Mucosa of rectum (tissue), 2 donors: Measurements from ENCODE around the gene OVCH1.
"Not testable (repeated sequence)": the region's sequence is repeated elsewhere in the genome, so short reads cannot be mapped to it uniquely, and the experiment has no call there.

Source experiments
- H3K27ac ChIP-seq, 2 donors: one replicate each; pipeline ENCODE4 v1.7.0; 2013; ENCODE audit warnings: inconsistent platforms in 2 of 2, low read depth in 2 of 2, low read length in 2 of 2
- H3K27me3 ChIP-seq, 2 donors: one replicate each; pipeline ENCODE4 v1.7.0; 2013; ENCODE audit warnings: low read length in 2 of 2; ENCODE audit not compliant: control insufficient read depth in 2 of 2, insufficient read depth in 2 of 2
- H3K36me3 ChIP-seq, 2 donors: one replicate each; pipeline ENCODE4 v1.7.0; 2013; ENCODE audit warnings: low read length in 2 of 2; ENCODE audit not compliant: control insufficient read depth in 2 of 2, insufficient read depth in 2 of 2
- H3K4me1 ChIP-seq, 2 donors: one replicate each; pipeline ENCODE4 v1.7.0; 2013; ENCODE audit warnings: low read length in 2 of 2, mild to moderate bottlenecking in 1 of 2; ENCODE audit not compliant: control insufficient read depth in 2 of 2, insufficient read depth in 2 of 2
- H3K4me3 ChIP-seq, 2 donors: one replicate each; pipeline ENCODE4 v1.7.0; 2013; ENCODE audit warnings: low read length in 2 of 2
- H3K9ac ChIP-seq, 2 donors: one replicate each; pipeline ENCODE4 v1.7.0; 2013; ENCODE audit warnings: low read length in 2 of 2, low read depth in 1 of 2, mild to moderate bottlenecking in 1 of 2
- H3K9me3 ChIP-seq, 2 donors: one replicate each; pipeline ENCODE4 v1.7.0; 2013; ENCODE audit warnings: low read length in 2 of 2; ENCODE audit not compliant: control insufficient read depth in 2 of 2
- donor health status: healthy.
- donor health status: Normal muscosa, but diverticular disease.

The OVCH1 gene

GRCh38 chr12:29389295-29389919 is 108.1 kb downstream of the OVCH1 start:
- no peak overlapping the region for H3K9ac ChIP-seq
- H3K4me1 ChIP-seq, result no peaks in the 10 kb centered on the region
- no peaks in the 10 kb centered on the region for H3K36me3 ChIP-seq
- H3K4me3 ChIP-seq, result no peak overlapping the region
- no peaks in the 10 kb centered on the region for H3K27me3 ChIP-seq
- H3K9me3 ChIP-seq, result no peaks in the 10 kb centered on the region
- H3K27ac ChIP-seq, result no peak overlapping the region

DNA sequence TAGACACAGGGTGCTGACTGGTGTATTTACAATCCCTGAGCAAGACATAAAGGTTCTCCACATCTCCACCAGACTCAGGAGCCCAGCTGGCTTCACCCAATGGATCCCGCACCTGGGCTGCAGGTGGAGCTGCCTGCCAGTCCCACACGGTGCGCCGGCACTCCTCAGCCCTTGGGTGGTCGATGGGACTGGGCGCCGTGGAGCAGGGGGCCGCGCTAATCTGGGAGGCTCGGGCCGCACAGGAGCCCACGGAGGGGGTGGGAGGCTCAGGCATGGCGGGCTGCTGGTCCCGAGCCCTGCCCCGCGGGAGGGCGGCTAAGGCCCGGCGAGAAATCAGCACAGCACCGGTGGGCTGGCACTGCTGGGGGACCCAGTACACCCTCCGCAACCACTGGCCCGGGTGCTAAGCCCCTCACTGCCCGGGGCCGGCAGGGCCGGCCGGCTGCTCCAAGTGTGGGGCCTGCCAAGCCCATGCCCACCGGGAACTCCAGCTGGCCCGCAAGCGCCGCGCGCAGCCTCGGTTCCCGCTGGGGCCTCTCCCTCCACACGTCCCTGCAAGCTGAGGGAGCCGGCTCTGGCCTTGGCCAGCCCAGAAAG is 111.3 kb downstream of the OVCH1 start:
- H3K4me1 ChIP-seq, H3K27me3 ChIP-seq, H3K9me3 ChIP-seq, H3K9ac ChIP-seq, H3K36me3 ChIP-seq, H3K4me3 ChIP-seq, H3K27ac ChIP-seq: not testable (repeated sequence)

- not testable (repeated sequence) for H3K4me3 ChIP-seq, H3K27ac ChIP-seq, H3K4me1 ChIP-seq, H3K9me3 ChIP-seq, H3K36me3 ChIP-seq, H3K9ac ChIP-seq, H3K27me3 ChIP-seq
These were observed 112.3 kb downstream of the OVCH1 start for GRCh38 chr12:29385194-29385593.

DNA sequence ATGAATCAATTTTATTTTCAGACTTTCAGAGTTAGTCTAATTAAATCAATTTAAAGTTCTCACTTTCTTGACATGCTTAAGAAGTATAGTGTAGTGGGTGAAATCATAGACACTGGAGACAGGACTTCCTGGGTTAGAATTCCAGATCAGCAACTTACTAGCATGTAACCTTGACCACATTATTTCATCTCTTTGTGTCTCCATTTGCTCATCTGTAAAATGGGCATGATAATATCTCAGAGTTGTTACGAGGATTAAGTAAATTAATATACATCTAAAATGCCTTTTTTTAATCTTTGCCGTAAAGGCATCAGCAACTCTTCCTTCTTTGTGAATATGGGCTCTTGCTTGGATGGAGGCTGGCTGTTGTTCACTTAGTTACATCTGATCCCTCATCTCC is 115.2 kb downstream of the OVCH1 start:
- no peaks in the 10 kb centered on the region for H3K9me3 ChIP-seq
- H3K4me3 ChIP-seq, result no peak overlapping the region

GRCh38 chr12:29380536-29381523 is 116.7 kb downstream of the OVCH1 start, which contains the start of gene ERGIC2:
Gene ERGIC2 (minus strand): TSS chr12:29381172. CDS start chr12:29371633, 9,539 bp downstream.
- Histone ChIP-seq H3K4me1 (peaks cover 10% of the 10 kb centered on the region in 2 donors), H3K27ac (peak within 1 kb of the TSS; percentile 91 to 93), H3K9ac (peak within 1 kb of the TSS; percentile 96 to 100), H3K27me3 (no peaks in the 10 kb centered on the region), H3K9me3 (no peaks in the 10 kb centered on the region), H3K4me3 (peak within 1 kb of the TSS; percentile 87 to 100), H3K36me3 (peaks cover 3 to 4% of the 10 kb centered on the region in 2 donors)

More for the DNA sequence above, 115.2 kb downstream of the OVCH1 start:
- peaks cover 10% of the 10 kb centered on the region in 2 donors for H3K4me1 ChIP-seq
- no peaks in the 10 kb centered on the region for H3K27me3 ChIP-seq
- H3K9ac ChIP-seq, result no peak overlapping the region
- H3K27ac ChIP-seq, result no peak overlapping the region
- H3K36me3 ChIP-seq, result peaks cover 3 to 4% of the 10 kb centered on the region in 2 donors
